GM12891 (cell line): ENCODE results near the gene SPINK7.

Experiments used
- DNase-seq: peaks from one replicate; pipeline ENCODE4 v3.0.0; 2011; ENCODE audit warnings: low spot score; ENCODE audit not compliant: insufficient read length
- FAIRE-seq: peaks from 2 replicates; lab custom pipeline; 2011; peaks lifted over from hg19 to GRCh38; lab: Jason Lieb, UNC
- PAX5 ChIP-seq: IDR thresholded peaks from 2 replicates; pipeline ENCODE4 v1.6.1; 2011; ENCODE audit warnings: low read length, moderate library complexity, mild to moderate bottlenecking; ENCODE audit not compliant: insufficient read depth, severe bottlenecking
- POLR2A ChIP-seq: IDR thresholded peaks from 2 replicates; pipeline ENCODE4 v1.6.1; 2011; ENCODE audit warnings: low read depth, low read length, control low read depth
- POLR2AphosphoS5 ChIP-seq: IDR thresholded peaks from 2 replicates; pipeline ENCODE4 v1.6.1; 2011; ENCODE audit warnings: low read depth, low read length, control low read depth
- POU2F2 ChIP-seq: IDR thresholded peaks from 2 replicates; pipeline ENCODE4 v1.6.1; 2011; ENCODE audit warnings: low read depth, mild to moderate bottlenecking, control low read depth, low read length, moderate library complexity
- SPI1 ChIP-seq: IDR thresholded peaks from 2 replicates; pipeline ENCODE4 v1.6.1; 2011; ENCODE audit warnings: low read depth, low read length, control low read depth
- TAF1 ChIP-seq: IDR thresholded peaks from 2 replicates; pipeline ENCODE4 v1.6.1; 2011; ENCODE audit warnings: low read depth, low read length, control low read depth

SPINK7 gene

GRCh38 chr5:148343603-148344487, 31.6 kb downstream of the SPINK7 start:
- no peak for TF ChIP-seq PAX5
- no peak for TF ChIP-seq POLR2AphosphoS5
- DNase-seq: no peak
- no peak for FAIRE-seq

GRCh38 chr5:148347706-148348105, 35.5 kb downstream of the SPINK7 start:
- no peak for FAIRE-seq
- TF ChIP-seq POU2F2 (no peak), PAX5 (no peak), POLR2AphosphoS5 (no peak), TAF1 (no peak), POLR2A (no peak), SPI1 (no peak)
- DNase-seq: no peak

- DNase-seq: no peak
- TF ChIP-seq POLR2AphosphoS5 (no peak), POLR2A (no peak), PAX5 (no peak)
- FAIRE-seq: no peak
These were observed 40.5 kb downstream of the SPINK7 start for GRCh38 chr5:148352696-148353095.

GRCh38 chr5:148353634-148354033, 41.4 kb downstream of the SPINK7 start:
- TF ChIP-seq SPI1: no peak
- no peak for TF ChIP-seq TAF1
- no peak for TF ChIP-seq POLR2A
- FAIRE-seq (no peak), DNase-seq (no peak)

- TF ChIP-seq POU2F2 (no peak), POLR2A (no peak), PAX5 (no peak), SPI1 (no peak), POLR2AphosphoS5 (no peak)
- DNase-seq (no peak), FAIRE-seq (no peak)
These were observed 52.1 kb downstream of the SPINK7 start for GRCh38 chr5:148364343-148364742.
